KMS-11 (cell line): ENCODE data around the gene ATP4B.

Source experiments
- H2AFZ ChIP-seq: fragments of 200-600 bp; sonication (generic); 2 replicates; pipeline ENCODE4 v1.6.1; 2016; ENCODE audit warnings: antibody characterized with exemption, mixed run types, low read depth
- H3K27ac ChIP-seq: fragments of 200-600 bp; sonication (generic); 2 replicates; pipeline ENCODE4 v1.6.1; 2016; ENCODE audit warnings: mild to moderate bottlenecking, mixed run types
- H3K27me3 ChIP-seq: fragments of 200-600 bp; sonication (generic); 2 replicates; pipeline ENCODE4 v1.6.1; 2017; ENCODE audit warnings: mild to moderate bottlenecking, low read depth, mixed run types, moderate library complexity; ENCODE audit not compliant: insufficient read depth
- H3K36me3 ChIP-seq: fragments of 200-600 bp; sonication (generic); 2 replicates; pipeline ENCODE4 v1.6.1; 2017; ENCODE audit warnings: mild to moderate bottlenecking, mixed run types; ENCODE audit not compliant: insufficient read depth
- H3K4me1 ChIP-seq: fragments of 200-600 bp; sonication (generic); 2 replicates; pipeline ENCODE4 v1.6.1; 2016; ENCODE audit warnings: mild to moderate bottlenecking, low read depth, mixed run types; ENCODE audit not compliant: poor library complexity, severe bottlenecking
- H3K4me2 ChIP-seq: fragments of 200-600 bp; sonication (generic); 2 replicates; pipeline ENCODE4 v1.7.0; 2016; ENCODE audit warnings: mild to moderate bottlenecking, mixed run types
- H3K4me3 ChIP-seq: fragments of 200-600 bp; sonication (generic); IDR thresholded peaks from 2 replicates; pipeline ENCODE4 v1.6.1; 2017; ENCODE audit warnings: low read depth, low read length, mixed read lengths; ENCODE audit not compliant: insufficient read depth
- H3K79me2 ChIP-seq: fragments of 200-600 bp; sonication (generic); 2 replicates; pipeline ENCODE4 v1.6.1; 2016; ENCODE audit warnings: low read depth, mixed run types; ENCODE audit not compliant: insufficient read depth
- H3K9ac ChIP-seq: fragments of 200-600 bp; sonication (generic); 2 replicates; pipeline ENCODE4 v1.6.1; 2016; ENCODE audit warnings: mild to moderate bottlenecking, mixed run types
- H4K20me1 ChIP-seq: fragments of 200-600 bp; sonication (generic); 2 replicates; pipeline ENCODE4 v1.6.1; 2016; ENCODE audit warnings: mild to moderate bottlenecking, mixed run types; ENCODE audit not compliant: insufficient read depth
- CTCF ChIP-seq: fragments of 200-600 bp; sonication (generic); conservative IDR thresholded peaks from 2 replicates; pipeline ENCODE4 v1.6.1; 2017; ENCODE audit warnings: low read depth, mild to moderate bottlenecking, antibody characterized with exemption, low read length, moderate library complexity, mixed read lengths

Gene ATP4B

DNA sequence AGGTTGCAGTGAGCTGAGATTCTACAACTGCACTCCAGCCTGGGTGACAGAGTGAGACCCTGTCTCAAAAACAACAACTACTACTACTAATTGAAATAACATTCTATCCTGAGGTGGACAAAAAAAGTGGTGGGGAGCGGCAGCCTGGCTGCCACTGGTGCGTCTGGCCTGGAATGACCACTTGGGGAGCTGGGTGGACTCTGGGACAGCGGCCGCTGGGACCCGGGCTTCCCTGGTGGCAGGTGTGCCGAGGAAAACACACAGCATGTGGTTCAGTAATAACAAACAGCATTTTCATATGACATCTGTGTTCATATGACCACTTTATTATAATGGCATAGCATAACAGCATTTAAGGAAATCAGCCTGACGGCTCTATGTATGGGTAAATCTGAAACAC, 39.5 kb downstream of the ATP4B start:
- Histone ChIP-seq H3K4me2 (no peak overlapping the region), H4K20me1 (no peaks in the 10 kb centered on the region), H3K4me1 (no peaks in the 10 kb centered on the region), H3K9ac (no peak overlapping the region), H3K36me3 (no peaks in the 10 kb centered on the region), H3K27ac (no peak overlapping the region), H3K79me2 (peaks cover 34% of the 10 kb centered on the region; the same call in 1 of the 2 replicates), H3K27me3 (no peaks in the 10 kb centered on the region), H2AFZ (no peak overlapping the region), H3K4me3 (no peak overlapping the region)
- no peak for TF ChIP-seq CTCF

- no peak for TF ChIP-seq CTCF
- Histone ChIP-seq H3K4me2 (no peak overlapping the region), H3K36me3 (no peaks in the 10 kb centered on the region), H3K4me3 (no peak overlapping the region), H4K20me1 (no peaks in the 10 kb centered on the region), H3K9ac (no peak overlapping the region), H3K79me2 (peaks cover 37% of the 10 kb centered on the region; the same call in 1 of the 2 replicates), H3K4me1 (no peaks in the 10 kb centered on the region), H2AFZ (no peak overlapping the region), H3K27me3 (no peaks in the 10 kb centered on the region), H3K27ac (no peak overlapping the region)
Measured at GRCh38 chr13:113617961-113618360, 40.0 kb downstream of the ATP4B start.

GRCh38 chr13:113616991-113617749, 40.8 kb downstream of the ATP4B start:
- no peaks in the 10 kb centered on the region for H4K20me1 ChIP-seq

GRCh38 chr13:113616281-113616906, 41.6 kb downstream of the ATP4B start:
- Histone ChIP-seq H3K79me2 (peaks cover 37% of the 10 kb centered on the region; the same call in 1 of the 2 replicates), H3K4me3 (no peak overlapping the region), H3K27me3 (no peaks in the 10 kb centered on the region), H4K20me1 (no peaks in the 10 kb centered on the region), H3K4me2 (no peak overlapping the region), H2AFZ (no peak overlapping the region), H3K27ac (no peak overlapping the region), H3K4me1 (no peaks in the 10 kb centered on the region), H3K36me3 (no peaks in the 10 kb centered on the region), H3K9ac (no peak overlapping the region)
- no peak for TF ChIP-seq CTCF

More at GRCh38 chr13:113616991-113617749, 40.8 kb downstream of the ATP4B start:
- Histone ChIP-seq H3K4me1 (no peaks in the 10 kb centered on the region), H3K4me2 (no peak overlapping the region), H3K79me2 (peaks cover 37% of the 10 kb centered on the region; the same call in 1 of the 2 replicates), H3K9ac (no peak overlapping the region), H3K4me3 (no peak overlapping the region), H2AFZ (no peak overlapping the region), H3K36me3 (no peaks in the 10 kb centered on the region), H3K27me3 (no peaks in the 10 kb centered on the region), H3K27ac (no peak overlapping the region)
- no peak for TF ChIP-seq CTCF
